ENCODE data around the gene PPP4R1.

Gene PPP4R1

GRCh38 chr18:9606039-9606438 lies 8.3 kb downstream of the PPP4R1 start:
- no peak for DNase-seq (ENCODE audit: low read depth in 1 of 2, low spot score in 1 of 2)
- TF ChIP-seq JUND (IDR thresholded peaks at IDR 0.05; ENCODE audit: low read depth): no peak
- in situ Hi-C loops (cut with HindIII; ENCODE audit: low pct_unique_long_range_greater_than_20kb, low sequenced_read_pairs): no loop called here

GRCh38 chr18:9604348-9604747 lies 10.0 kb downstream of the PPP4R1 start:
- in situ Hi-C loops (cut with HindIII; ENCODE audit: low pct_unique_long_range_greater_than_20kb, low sequenced_read_pairs): no loop called here
- no peak for TF ChIP-seq JUND (IDR thresholded peaks at IDR 0.05; ENCODE audit: low read depth)
- no peak for DNase-seq (ENCODE audit: low read depth in 1 of 2, low spot score in 1 of 2)

- in situ Hi-C loops (cut with HindIII; ENCODE audit: low pct_unique_long_range_greater_than_20kb, low sequenced_read_pairs): no loop called here
- no peak for TF ChIP-seq JUND (IDR thresholded peaks at IDR 0.05; ENCODE audit: low read depth)
- DNase-seq (ENCODE audit: low read depth in 1 of 2, low spot score in 1 of 2): no peak
Measured at GRCh38 chr18:9599328-9599727, 15.0 kb downstream of the PPP4R1 start.

- no peak for TF ChIP-seq JUND (IDR thresholded peaks at IDR 0.05; ENCODE audit: low read depth)
- DNase-seq (ENCODE audit: low read depth in 1 of 2, low spot score in 1 of 2): no peak
- in situ Hi-C loops (cut with HindIII; ENCODE audit: low pct_unique_long_range_greater_than_20kb, low sequenced_read_pairs): no loop called here
Measured at GRCh38 chr18:9597609-9598008, 16.8 kb downstream of the PPP4R1 start.

GRCh38 chr18:9596843-9597526 lies 17.4 kb downstream of the PPP4R1 start:
- no peak for DNase-seq (ENCODE audit: low read depth in 1 of 2, low spot score in 1 of 2)
- in situ Hi-C loops (cut with HindIII; ENCODE audit: low pct_unique_long_range_greater_than_20kb, low sequenced_read_pairs): no loop called here
- no peak for TF ChIP-seq JUND (IDR thresholded peaks at IDR 0.05; ENCODE audit: low read depth)

- no peak for TF ChIP-seq JUND (IDR thresholded peaks at IDR 0.05; ENCODE audit: low read depth)
- DNase-seq (ENCODE audit: low read depth in 1 of 2, low spot score in 1 of 2): no peak
- in situ Hi-C loops (cut with HindIII; ENCODE audit: low pct_unique_long_range_greater_than_20kb, low sequenced_read_pairs): no loop called here
Measured at GRCh38 chr18:9596226-9596625, 18.1 kb downstream of the PPP4R1 start.

GRCh38 chr18:9594823-9595596 lies 19.3 kb downstream of the PPP4R1 start:
- in situ Hi-C loops (cut with HindIII; ENCODE audit: low pct_unique_long_range_greater_than_20kb, low sequenced_read_pairs): no loop called here
- no peak for DNase-seq (ENCODE audit: low read depth in 1 of 2, low spot score in 1 of 2)
- TF ChIP-seq JUND (IDR thresholded peaks at IDR 0.05; ENCODE audit: low read depth): no peak

- no peak for TF ChIP-seq JUND (IDR thresholded peaks at IDR 0.05; ENCODE audit: low read depth)
- in situ Hi-C loops (cut with HindIII; ENCODE audit: low pct_unique_long_range_greater_than_20kb, low sequenced_read_pairs): no loop called here
- no peak for DNase-seq (ENCODE audit: low read depth in 1 of 2, low spot score in 1 of 2)
Measured at GRCh38 chr18:9587924-9588323, 26.4 kb downstream of the PPP4R1 start.

GRCh38 chr18:9586814-9587213 lies 27.5 kb downstream of the PPP4R1 start:
- no peak for DNase-seq (ENCODE audit: low read depth in 1 of 2, low spot score in 1 of 2)
- in situ Hi-C loops (cut with HindIII; ENCODE audit: low pct_unique_long_range_greater_than_20kb, low sequenced_read_pairs): no loop called here
- TF ChIP-seq JUND (IDR thresholded peaks at IDR 0.05; ENCODE audit: low read depth): no peak

GRCh38 chr18:9581667-9582066 lies 32.7 kb downstream of the PPP4R1 start:
- in situ Hi-C loops (cut with HindIII; ENCODE audit: low pct_unique_long_range_greater_than_20kb, low sequenced_read_pairs): no loop called here
- no peak for TF ChIP-seq JUND (IDR thresholded peaks at IDR 0.05; ENCODE audit: low read depth)
- no peak for DNase-seq (ENCODE audit: low read depth in 1 of 2, low spot score in 1 of 2)

GRCh38 chr18:9578306-9578705 lies 36.1 kb downstream of the PPP4R1 start:
- no peak for DNase-seq (ENCODE audit: low read depth in 1 of 2, low spot score in 1 of 2)
- TF ChIP-seq JUND (IDR thresholded peaks at IDR 0.05; ENCODE audit: low read depth): no peak
- in situ Hi-C loops (cut with HindIII; ENCODE audit: low pct_unique_long_range_greater_than_20kb, low sequenced_read_pairs): no loop called here

GRCh38 chr18:9577361-9577760 lies 37.0 kb downstream of the PPP4R1 start:
- no peak for DNase-seq (ENCODE audit: low read depth in 1 of 2, low spot score in 1 of 2)
- TF ChIP-seq JUND (IDR thresholded peaks at IDR 0.05; ENCODE audit: low read depth): no peak
- in situ Hi-C loops (cut with HindIII; ENCODE audit: low pct_unique_long_range_greater_than_20kb, low sequenced_read_pairs): no loop called here

GRCh38 chr18:9575558-9575957 lies 38.8 kb downstream of the PPP4R1 start:
- TF ChIP-seq JUND (IDR thresholded peaks at IDR 0.05; ENCODE audit: low read depth): no peak
- peak; percentile 26 to 91 for DNase-seq (ENCODE audit: low read depth in 1 of 2, low spot score in 1 of 2)
- in situ Hi-C loops (cut with HindIII; ENCODE audit: low pct_unique_long_range_greater_than_20kb, low sequenced_read_pairs): no loop called here

Measured in T47D (cell line).